ENCODE measurements around the gene TRMT2B. TPM values are rescaled to one million over a fixed set of nuclear protein-coding genes. Genes with fewer than 3 reads are reported as not detected.

The TRMT2B gene
- total and polyA plus RNA-seq, 2 of the 13 experiments (the other 11 are each of a cell fraction or from before 2014, with no cell fraction given) = 7.0 to 11.2 TPM

DNA sequence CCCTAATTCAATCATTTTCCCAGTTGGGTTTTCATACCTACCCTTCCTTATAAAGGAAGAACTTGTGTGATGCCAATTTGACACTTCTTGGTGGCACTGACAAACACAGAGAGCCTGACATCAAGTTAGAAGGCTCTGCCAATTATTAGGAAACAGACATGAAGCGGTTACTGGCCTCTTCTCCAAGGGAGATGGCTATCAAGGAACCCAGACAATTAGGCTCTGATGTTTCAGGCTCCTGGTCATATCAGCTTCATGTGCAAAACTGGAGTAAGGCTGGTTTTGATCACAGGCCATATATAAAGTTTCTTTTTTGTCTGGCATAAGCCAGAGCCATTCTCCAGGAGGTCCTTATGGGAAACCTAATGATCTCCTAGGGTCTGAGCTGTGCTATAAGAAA, 82.0 kb downstream of the TRMT2B start:
- TF ChIP-seq CC2D1A (CRISPR knock-in tag; IDR thresholded peaks at IDR 0.05) = no peak
- TF ChIP-seq SNRNP70 (IDR thresholded peaks at IDR 0.05; ENCODE audit: low read depth, low read length) = no peak
- TF ChIP-seq GPN1 (CRISPR knock-in tag; IDR thresholded peaks at IDR 0.05; ENCODE audit: borderline replicate concordance) = no peak
- TF ChIP-seq ZSCAN9 (CRISPR knock-in tag; IDR thresholded peaks at IDR 0.05; ENCODE audit: borderline replicate concordance) = no peak
- no peak for TF ChIP-seq SKI (IDR thresholded peaks at IDR 0.05; ENCODE audit: partially characterized antibody)
- TF ChIP-seq ZNF780A (CRISPR knock-in tag; IDR thresholded peaks at IDR 0.05) = no peak
- no peak for TF ChIP-seq ZNF232 (CRISPR knock-in tag; IDR thresholded peaks at IDR 0.05; ENCODE audit: borderline replicate concordance)
- TF ChIP-seq, protein P1, sequence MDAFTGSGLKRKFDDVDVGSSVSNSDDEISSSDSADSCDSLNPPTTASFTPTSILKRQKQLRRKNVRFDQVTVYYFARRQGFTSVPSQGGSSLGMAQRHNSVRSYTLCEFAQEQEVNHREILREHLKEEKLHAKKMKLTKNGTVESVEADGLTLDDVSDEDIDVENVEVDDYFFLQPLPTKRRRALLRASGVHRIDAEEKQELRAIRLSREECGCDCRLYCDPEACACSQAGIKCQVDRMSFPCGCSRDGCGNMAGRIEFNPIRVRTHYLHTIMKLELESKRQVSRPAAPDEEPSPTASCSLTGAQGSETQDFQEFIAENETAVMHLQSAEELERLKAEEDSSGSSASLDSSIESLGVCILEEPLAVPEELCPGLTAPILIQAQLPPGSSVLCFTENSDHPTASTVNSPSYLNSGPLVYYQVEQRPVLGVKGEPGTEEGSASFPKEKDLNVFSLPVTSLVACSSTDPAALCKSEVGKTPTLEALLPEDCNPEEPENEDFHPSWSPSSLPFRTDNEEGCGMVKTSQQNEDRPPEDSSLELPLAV (CRISPR knock-in tag; conservative IDR thresholded peaks at IDR 0.05; ENCODE audit: low read depth) = no peak
- no peak for TF ChIP-seq JUN (CRISPR knock-in tag; IDR thresholded peaks at IDR 0.05)
- TF ChIP-seq, protein P2, sequence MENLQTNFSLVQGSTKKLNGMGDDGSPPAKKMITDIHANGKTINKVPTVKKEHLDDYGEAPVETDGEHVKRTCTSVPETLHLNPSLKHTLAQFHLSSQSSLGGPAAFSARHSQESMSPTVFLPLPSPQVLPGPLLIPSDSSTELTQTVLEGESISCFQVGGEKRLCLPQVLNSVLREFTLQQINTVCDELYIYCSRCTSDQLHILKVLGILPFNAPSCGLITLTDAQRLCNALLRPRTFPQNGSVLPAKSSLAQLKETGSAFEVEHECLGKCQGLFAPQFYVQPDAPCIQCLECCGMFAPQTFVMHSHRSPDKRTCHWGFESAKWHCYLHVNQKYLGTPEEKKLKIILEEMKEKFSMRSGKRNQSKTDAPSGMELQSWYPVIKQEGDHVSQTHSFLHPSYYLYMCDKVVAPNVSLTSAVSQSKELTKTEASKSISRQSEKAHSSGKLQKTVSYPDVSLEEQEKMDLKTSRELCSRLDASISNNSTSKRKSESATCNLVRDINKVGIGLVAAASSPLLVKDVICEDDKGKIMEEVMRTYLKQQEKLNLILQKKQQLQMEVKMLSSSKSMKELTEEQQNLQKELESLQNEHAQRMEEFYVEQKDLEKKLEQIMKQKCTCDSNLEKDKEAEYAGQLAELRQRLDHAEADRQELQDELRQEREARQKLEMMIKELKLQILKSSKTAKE (CRISPR knock-in tag; IDR thresholded peaks at IDR 0.05; ENCODE audit: borderline replicate concordance) = no peak
- TF ChIP-seq THAP11 (CRISPR knock-in tag; IDR thresholded peaks at IDR 0.05) = no peak
- TF ChIP-seq, protein P3, sequence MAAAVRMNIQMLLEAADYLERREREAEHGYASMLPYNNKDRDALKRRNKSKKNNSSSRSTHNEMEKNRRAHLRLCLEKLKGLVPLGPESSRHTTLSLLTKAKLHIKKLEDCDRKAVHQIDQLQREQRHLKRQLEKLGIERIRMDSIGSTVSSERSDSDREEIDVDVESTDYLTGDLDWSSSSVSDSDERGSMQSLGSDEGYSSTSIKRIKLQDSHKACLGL (CRISPR knock-in tag; IDR thresholded peaks at IDR 0.05) = no peak
- TF ChIP-seq MBD4 (IDR thresholded peaks at IDR 0.05; ENCODE audit: borderline replicate concordance, low read length) = no peak
- Histone ChIP-seq H3K79me2 (ENCODE audit: insufficient read depth, low read length) (no peaks in the 10 kb centered on the region), H3K27me3 (ENCODE audit: control insufficient read depth in 1 of 2, insufficient read depth in 2 of 2, low read length in 2 of 2) (no peaks in the 10 kb centered on the region), H3K4me1 (ENCODE audit: insufficient read depth, low read length) (no peaks in the 10 kb centered on the region), H3K4me2 (ENCODE audit: low read depth, low read length) (no peak overlapping the region), H3K27ac (ENCODE audit: extremely low read length, insufficient read depth, low read length) (no peak overlapping the region), H3K9ac (ENCODE audit: insufficient read depth, low read depth, low read length) (no peak overlapping the region), H3K9me3 (ENCODE audit: low read length) (no peaks in the 10 kb centered on the region), H3K36me3 (replicated peaks in 1 of 2; ENCODE audit: control insufficient read depth in 1 of 2, insufficient read depth in 2 of 2, low read length in 2 of 2) (no peaks in the 10 kb centered on the region), H3K4me3 (replicated peaks in 1 of 3; ENCODE audit: insufficient read depth in 1 of 3, low read depth in 2 of 3, low read length in 3 of 3) (no peak overlapping the region), H4K20me1 (ENCODE audit: insufficient read depth, low read length) (no peaks in the 10 kb centered on the region), H2AFZ (ENCODE audit: low read length) (no peak overlapping the region)
- no peak for DNase-seq (ENCODE audit: low spot score)
- no CpG with 5 or more reads among the region's 1 CpG for WGBS (ENCODE audit: low lambda C conversion rate)
- no peak for ATAC-seq
- intact Hi-C loops (cut with micrococcal nuclease; ENCODE audit: unreplicated experiment) (no loop called here), in situ Hi-C loops (cut with HindIII; ENCODE audit: extremely low pct_ligation_motif_present, low pct_unique_long_range_greater_than_20kb) (no loop called here)
- no TSS peak for BruUV-seq (replicated peaks)
- ChIA-PET CTCF (ENCODE audit: low intra/inter-chr PET ratio, low total read pairs) (no interaction called here), POLR2A (no interaction called here)
- FAIRE-seq = no peak
